ENCODE data around the gene IFI27L1.

- TF ChIP-seq GATA2 (IDR thresholded peaks at IDR 0.05; ENCODE audit: low read depth, low read length) (no peak), GATA3 (IDR thresholded peaks at IDR 0.05; ENCODE audit: low read depth, low read length) (no peak)
These were observed 30.0 kb upstream of the IFI27L1 start for GRCh38 chr14:94051115-94051514.
